Activated naive CD4-positive, alpha-beta T cell treated with anti-CD3 and anti-CD28 coated beads, Interleukin-2, amount 50 U/mL, for 72 hours (primary cell): ENCODE results near the gene DIMT1. TPM values are rescaled to one million over a fixed set of nuclear protein-coding genes. Genes with fewer than 3 reads are reported as not detected.

Source experiments
- ATAC-seq, 2 donors: fragments of 150-1000 bp; cut with Tn5 transposase; 2 replicates each; pipeline ENCODE4 v1.10.0; 2021; ENCODE audit warnings: mild to moderate bottlenecking in 2 of 2, moderate library complexity in 2 of 2
- DNase-seq, 2 donors: peaks; one replicate each; pipeline ENCODE4 v3.0.0; 2021 to 2022; ENCODE audit warnings: low spot score in 2 of 2
- H3K27ac Mint-ChIP-seq, 2 donors: one replicate each; pipeline ENCODE4 v1.8.0; 2022; ENCODE audit warnings: mild to moderate bottlenecking in 2 of 2, mixed read lengths in 2 of 2
- H3K36me3 Mint-ChIP-seq, 2 donors: one replicate each; pipeline ENCODE4 v1.8.0; 2022; ENCODE audit warnings: mixed read lengths in 2 of 2
- H3K9me3 Mint-ChIP-seq, 2 donors: one replicate each; pipeline ENCODE4 v1.8.0; 2022; ENCODE audit warnings: mixed read lengths in 2 of 2
- total RNA-seq, 2 donors: library from RNA; stranded (reverse); gene quantifications; one replicate each; pipeline ENCODE4 v1.2.3, GENCODE V29; 2022

DIMT1 gene
- 10 to 100 TPM; 43.7 to 44.8 TPM for total RNA-seq

- H3K27ac Mint-ChIP-seq = peak within 1 kb of the TSS; percentile 97 to 99
- ATAC-seq (peak; percentile 95 to 96), DNase-seq (peak; percentile 91 to 94)
- H3K36me3 Mint-ChIP-seq = peaks cover 23 to 24% of the 10 kb centered on the region in 2 donors
- no peaks in the 10 kb centered on the region for H3K9me3 Mint-ChIP-seq
Measured at GRCh38 chr5:62403411-62404250, at the start of gene DIMT1. DIMT1 (minus strand) TSS chr5:62403905; CDS start chr5:62403772, 133 bp downstream.

DNA sequence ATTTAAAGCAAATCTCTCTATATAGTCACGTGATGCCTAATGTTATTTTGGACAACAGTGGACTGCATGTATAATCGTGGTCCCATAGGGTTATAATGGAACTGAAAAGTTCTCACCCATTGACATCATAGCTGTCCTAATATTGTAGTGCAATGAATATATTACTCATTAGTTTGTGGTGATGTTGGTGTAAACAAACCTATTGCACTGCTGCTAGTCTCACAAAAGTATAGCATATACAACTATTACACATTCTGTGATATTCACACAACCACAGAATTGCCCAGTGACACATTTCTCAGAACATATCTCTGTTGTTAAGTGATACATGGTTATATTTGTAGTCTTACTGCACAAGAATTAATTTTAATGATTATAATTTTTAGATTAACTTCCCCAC is 46.6 kb upstream of the DIMT1 start:
- Mint-ChIP-seq H3K9me3 (no peaks in the 10 kb centered on the region), H3K36me3 (no peaks in the 10 kb centered on the region), H3K27ac (no peak overlapping the region)
- ATAC-seq (peak in 1 of 2 donors; percentile 32), DNase-seq (no peak)

DNA sequence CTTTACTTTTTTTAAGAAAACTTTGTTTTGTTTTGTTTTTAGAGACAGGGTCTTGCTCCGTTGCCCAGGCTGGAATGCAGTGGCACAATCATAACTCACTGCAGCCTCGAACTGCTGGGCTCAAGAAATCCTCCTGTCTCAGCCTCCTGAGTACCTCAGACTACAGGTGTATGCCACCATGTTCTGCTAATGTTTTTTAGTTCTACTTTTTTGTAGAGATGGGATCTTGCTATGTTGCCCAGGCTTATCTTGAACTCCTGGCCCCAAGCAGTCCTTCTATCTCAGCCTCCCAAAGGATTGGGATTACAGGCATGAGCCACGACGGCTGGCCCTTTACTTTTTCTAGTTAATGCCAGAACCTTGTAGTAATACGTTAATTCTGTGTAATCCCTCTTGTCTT is 44.8 kb upstream of the DIMT1 start:
- ATAC-seq (no peak), DNase-seq (no peak)
- H3K27ac Mint-ChIP-seq = no peak overlapping the region
- H3K36me3 Mint-ChIP-seq = no peaks in the 10 kb centered on the region
- H3K9me3 Mint-ChIP-seq = no peaks in the 10 kb centered on the region

DNA sequence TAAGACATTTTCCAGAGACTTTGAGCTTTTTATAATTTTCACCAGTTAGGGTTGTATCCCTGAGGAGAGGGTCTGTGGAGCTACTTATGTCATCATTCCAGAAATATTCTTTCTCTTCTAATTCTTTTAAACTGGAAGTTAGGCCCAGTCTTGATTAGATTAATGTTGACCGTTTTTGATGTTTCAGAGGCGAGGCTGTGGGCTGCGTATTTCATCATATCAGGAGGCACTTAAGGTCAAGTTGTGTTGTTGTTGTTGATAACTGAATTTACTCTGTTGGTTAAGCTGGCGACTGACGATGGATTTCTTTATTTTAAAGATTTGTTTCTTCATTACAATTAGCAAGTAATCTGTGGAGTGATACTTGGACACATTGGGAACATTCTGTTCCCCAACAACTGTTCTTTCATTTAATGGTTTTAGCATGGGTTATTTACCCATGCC is 28.9 kb upstream of the DIMT1 start:
- Mint-ChIP-seq H3K9me3 (no peaks in the 10 kb centered on the region), H3K36me3 (no peaks in the 10 kb centered on the region), H3K27ac (peak overlapping the region in 1 of 2 donors; percentile 47)
- DNase-seq = no peak
- no peak for ATAC-seq

GRCh38 chr5:62431735-62432620 is 28.3 kb upstream of the DIMT1 start:
- no peaks in the 10 kb centered on the region for H3K36me3 Mint-ChIP-seq
- H3K9me3 Mint-ChIP-seq = no peaks in the 10 kb centered on the region
- ATAC-seq (no peak), DNase-seq (no peak)
- H3K27ac Mint-ChIP-seq = peak overlapping the region in 1 of 2 donors; percentile 47

DNA sequence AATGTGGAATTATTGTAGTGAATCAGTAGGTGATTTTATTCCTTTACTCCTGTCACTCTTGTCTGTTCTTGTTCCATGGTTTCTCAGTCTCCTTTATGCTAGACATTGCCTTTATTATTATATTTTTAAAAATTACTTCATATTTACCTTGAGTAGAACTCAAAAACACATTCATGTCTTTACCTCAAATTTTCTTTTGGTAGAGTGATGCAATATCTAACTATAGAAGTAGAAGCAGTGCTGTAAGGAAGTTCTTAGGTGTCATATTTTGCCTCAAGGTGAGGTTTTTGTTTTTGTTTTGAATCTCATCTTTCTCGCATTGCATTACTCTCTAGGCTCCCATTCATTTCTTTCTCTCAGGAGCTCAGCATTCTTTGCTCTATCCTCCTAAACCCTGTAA is 21.1 kb upstream of the DIMT1 start:
- ATAC-seq (no peak), DNase-seq (no peak)
- Mint-ChIP-seq H3K36me3 (no peaks in the 10 kb centered on the region), H3K9me3 (no peaks in the 10 kb centered on the region), H3K27ac (peak overlapping the region in 1 of 2 donors; percentile 66)

GRCh38 chr5:62421414-62421813 is 17.7 kb upstream of the DIMT1 start:
- DNase-seq (no peak), ATAC-seq (no peak)
- Mint-ChIP-seq H3K9me3 (no peaks in the 10 kb centered on the region), H3K27ac (no peak overlapping the region), H3K36me3 (no peaks in the 10 kb centered on the region)

- DNase-seq = no peak
- H3K27ac Mint-ChIP-seq = no peak overlapping the region
- no peaks in the 10 kb centered on the region for H3K36me3 Mint-ChIP-seq
- no peaks in the 10 kb centered on the region for H3K9me3 Mint-ChIP-seq
- ATAC-seq = no peak
Measured at GRCh38 chr5:62419609-62420008, 15.9 kb upstream of the DIMT1 start.

GRCh38 chr5:62418462-62419076 is 14.9 kb upstream of the DIMT1 start:
- Mint-ChIP-seq H3K9me3 (no peaks in the 10 kb centered on the region), H3K27ac (no peak overlapping the region), H3K36me3 (no peaks in the 10 kb centered on the region)
- DNase-seq = no peak
- no peak for ATAC-seq

DNA sequence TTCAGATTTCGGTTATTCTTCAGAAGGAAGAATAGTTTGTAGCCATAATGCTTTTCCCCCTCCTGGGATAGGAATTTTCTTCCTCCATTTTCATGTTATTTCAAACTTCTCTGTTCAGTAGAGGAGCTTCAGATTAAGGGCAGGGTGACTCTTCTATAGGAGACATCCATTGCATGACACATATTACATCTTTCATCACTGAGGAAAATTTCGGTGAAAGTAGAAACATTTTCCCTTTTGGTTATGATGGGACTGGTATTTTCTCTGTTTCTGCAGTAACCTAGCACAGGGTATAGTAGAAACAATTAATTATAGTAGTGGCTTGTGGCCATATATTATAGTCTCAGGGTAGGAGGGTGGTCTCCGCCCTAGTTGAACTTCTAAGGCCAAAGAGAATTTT is 10.0 kb upstream of the DIMT1 start:
- H3K27ac Mint-ChIP-seq = peak overlapping the region; percentile 95 to 99
- no peaks in the 10 kb centered on the region for H3K9me3 Mint-ChIP-seq
- DNase-seq (no peak), ATAC-seq (no peak)
- no peaks in the 10 kb centered on the region for H3K36me3 Mint-ChIP-seq

DNA sequence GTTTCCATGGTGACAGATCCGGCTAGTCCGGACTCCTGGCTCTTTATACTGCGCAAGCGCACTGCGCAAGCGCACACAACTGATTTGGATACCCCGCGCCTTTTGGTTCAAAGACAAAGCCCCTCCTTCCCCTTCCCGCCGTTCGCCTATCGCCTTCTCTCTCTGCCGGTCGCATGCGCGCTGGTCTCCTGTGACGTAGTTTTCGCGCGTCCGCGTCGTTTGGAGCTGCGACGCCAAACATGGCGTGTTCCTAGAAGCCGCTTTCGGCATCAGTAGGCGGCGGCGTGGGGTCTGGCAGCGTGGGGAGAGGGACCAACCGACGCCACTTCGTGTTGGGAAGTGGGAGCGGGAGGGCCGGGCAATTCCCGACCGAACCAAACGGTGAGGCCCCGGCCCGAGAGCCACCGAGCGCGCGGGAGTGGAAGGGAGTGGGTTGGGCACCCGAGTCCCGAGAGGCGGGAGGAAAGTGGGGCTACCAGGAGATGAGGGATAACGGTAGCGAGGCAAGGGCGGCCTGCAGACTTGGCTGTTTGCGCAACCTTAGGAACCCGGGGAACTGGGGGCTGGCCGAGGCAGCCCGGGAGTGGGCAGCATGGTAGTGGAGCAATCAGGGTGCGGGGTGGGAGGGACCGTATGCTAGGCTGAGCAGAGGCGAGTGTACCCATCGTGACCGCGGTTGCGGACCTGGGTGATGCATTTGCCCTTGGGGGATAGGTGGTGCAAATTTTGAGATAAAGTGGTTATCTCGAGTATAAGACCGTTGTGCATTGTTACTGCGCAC is 9.0 kb upstream of the DIMT1 start, which contains the start of gene IPO11:
Gene IPO11, plus strand, starts transcription at position 215 of the 781 bp plus-strand sequence. CDS start 24,517 bp downstream, outside the sequence.
- H3K9me3 Mint-ChIP-seq = no peaks in the 10 kb centered on the region
- DNase-seq = peak; percentile 97 to 99
- peak; percentile 94 to 97 for ATAC-seq
- no peaks in the 10 kb centered on the region for H3K36me3 Mint-ChIP-seq
- peak within 1 kb of the TSS; percentile 95 to 99 for H3K27ac Mint-ChIP-seq

- Mint-ChIP-seq H3K9me3 (no peaks in the 10 kb centered on the region), H3K36me3 (peaks cover 0 to 61% of the 10 kb centered on the region in 2 donors), H3K27ac (peak overlapping the region; percentile 85 to 95)
- ATAC-seq = peak; percentile 85 to 88
- DNase-seq = peak in 1 of 2 donors; percentile 31
Measured at GRCh38 chr5:62395210-62395950, 8.3 kb downstream of the DIMT1 start.

GRCh38 chr5:62386824-62387223 is 16.9 kb downstream of the DIMT1 start:
- peaks cover 0 to 8% of the 10 kb centered on the region in 2 donors for H3K36me3 Mint-ChIP-seq
- H3K9me3 Mint-ChIP-seq = no peaks in the 10 kb centered on the region
- DNase-seq = no peak

DNA sequence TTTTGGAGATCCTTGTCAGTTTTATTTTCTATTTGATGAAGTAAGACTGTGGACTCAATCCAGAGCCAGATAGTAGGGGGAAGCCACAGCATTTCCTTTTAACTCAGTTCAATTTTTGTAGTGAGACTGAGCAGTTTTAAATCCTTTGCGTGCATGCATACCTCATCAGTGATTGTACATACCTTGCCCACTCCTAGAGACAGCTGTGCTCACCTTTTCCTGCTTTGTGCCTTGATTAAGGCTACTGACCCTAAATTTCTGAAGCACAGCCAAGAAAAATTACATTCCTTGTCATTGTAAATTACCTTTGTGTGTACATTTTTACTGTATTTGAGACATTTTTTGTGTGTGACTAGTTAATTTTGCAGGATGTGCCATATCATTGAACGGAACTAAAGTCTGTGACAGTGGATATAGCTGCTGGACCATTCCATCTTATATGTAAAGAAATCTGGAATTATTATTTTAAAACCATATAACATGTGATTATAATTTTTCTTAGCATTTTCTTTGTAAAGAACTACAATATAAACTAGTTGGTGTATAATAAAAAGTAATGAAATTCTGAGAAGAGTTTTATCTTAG is 17.8 kb downstream of the DIMT1 start:
- Mint-ChIP-seq H3K9me3 (no peaks in the 10 kb centered on the region), H3K36me3 (peaks cover 0 to 11% of the 10 kb centered on the region in 2 donors), H3K27ac (no peak overlapping the region)
- DNase-seq (no peak), ATAC-seq (no peak)

More at GRCh38 chr5:62386824-62387223, 16.9 kb downstream of the DIMT1 start:
- ATAC-seq = no peak
- peak overlapping the region in 1 of 2 donors; percentile 82 for H3K27ac Mint-ChIP-seq

DNA sequence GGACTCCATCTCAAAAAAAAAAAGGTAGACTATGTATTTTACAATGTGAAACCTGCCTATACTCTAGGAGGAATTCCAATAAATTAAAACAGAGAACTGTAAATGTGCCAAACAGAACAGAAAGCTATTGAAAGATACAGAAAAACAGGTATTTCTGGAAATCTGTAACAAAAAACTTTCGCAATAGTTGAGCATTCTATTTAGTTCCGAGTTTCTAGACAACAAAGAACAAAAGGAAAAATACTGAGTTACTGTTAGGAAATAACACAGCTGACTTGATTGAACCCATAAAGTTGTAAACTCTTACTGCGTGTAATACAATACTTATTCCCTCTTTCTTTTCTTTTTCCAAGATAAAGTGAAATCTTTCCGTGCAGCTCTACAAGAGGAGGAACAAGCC is 18.6 kb downstream of the DIMT1 start:
- DNase-seq (no peak), ATAC-seq (no peak)
- no peaks in the 10 kb centered on the region for H3K9me3 Mint-ChIP-seq
- peaks cover 0 to 19% of the 10 kb centered on the region in 2 donors for H3K36me3 Mint-ChIP-seq
- H3K27ac Mint-ChIP-seq = peak overlapping the region in 1 of 2 donors; percentile 20
